ENCODE results near the gene TMEM143. TPM values are rescaled to one million over a fixed set of nuclear protein-coding genes. Genes with fewer than 3 reads are reported as not detected.
"Not testable (repeated sequence)": the region's sequence is repeated elsewhere in the genome, so short reads cannot be mapped to it uniquely, and the experiment has no call there.

TMEM143 gene
- total RNA-seq, 1 experiment from 2014 or later = 12.2 TPM

DNA sequence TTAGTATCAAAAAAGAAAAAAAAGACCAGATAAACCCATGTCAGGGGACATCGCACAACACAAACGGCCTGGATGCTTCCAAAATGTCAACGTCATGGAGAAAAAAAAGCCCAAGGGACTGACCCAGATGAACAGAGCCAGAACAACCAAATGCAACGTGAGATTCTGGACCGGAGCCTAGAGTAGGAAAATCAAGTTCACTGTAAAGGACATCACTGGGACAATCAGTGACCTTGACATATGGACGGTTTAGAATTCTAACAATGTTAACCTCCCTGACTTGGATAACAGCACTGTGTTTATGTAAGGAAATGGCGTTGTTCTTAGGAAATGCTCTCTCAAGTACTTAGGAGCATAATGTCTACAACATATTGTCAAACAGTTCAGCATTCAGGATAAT lies 53.5 kb downstream of the TMEM143 start:
- in situ Hi-C loops (cut with HindIII; ENCODE audit: low pct_unique_long_range_greater_than_20kb, low sequenced_read_pairs) = no loop called here
- no peak for DNase-seq (ENCODE audit: low read depth)

DNA sequence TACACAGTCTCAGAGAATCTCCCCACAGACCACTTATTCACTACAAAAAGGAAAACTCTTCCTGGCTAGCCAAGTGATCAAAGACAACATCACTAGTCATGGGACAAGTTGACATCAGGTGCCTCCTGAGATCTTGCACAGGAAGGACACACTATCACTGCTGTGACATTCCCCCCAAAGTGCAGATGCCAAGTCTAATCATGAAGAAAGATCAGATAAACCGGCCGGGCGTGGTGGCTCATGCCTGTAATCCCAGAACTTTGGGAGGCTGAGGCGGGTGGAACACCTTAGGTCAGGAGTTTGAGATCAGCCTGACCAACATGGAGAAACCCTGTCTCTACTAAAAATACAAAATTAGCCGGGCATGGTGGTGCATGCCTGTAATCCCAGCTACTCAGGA lies 54.0 kb downstream of the TMEM143 start:
- in situ Hi-C loops (cut with HindIII; ENCODE audit: low pct_unique_long_range_greater_than_20kb, low sequenced_read_pairs); DNase-seq (ENCODE audit: low read depth): not testable (repeated sequence)

DNA sequence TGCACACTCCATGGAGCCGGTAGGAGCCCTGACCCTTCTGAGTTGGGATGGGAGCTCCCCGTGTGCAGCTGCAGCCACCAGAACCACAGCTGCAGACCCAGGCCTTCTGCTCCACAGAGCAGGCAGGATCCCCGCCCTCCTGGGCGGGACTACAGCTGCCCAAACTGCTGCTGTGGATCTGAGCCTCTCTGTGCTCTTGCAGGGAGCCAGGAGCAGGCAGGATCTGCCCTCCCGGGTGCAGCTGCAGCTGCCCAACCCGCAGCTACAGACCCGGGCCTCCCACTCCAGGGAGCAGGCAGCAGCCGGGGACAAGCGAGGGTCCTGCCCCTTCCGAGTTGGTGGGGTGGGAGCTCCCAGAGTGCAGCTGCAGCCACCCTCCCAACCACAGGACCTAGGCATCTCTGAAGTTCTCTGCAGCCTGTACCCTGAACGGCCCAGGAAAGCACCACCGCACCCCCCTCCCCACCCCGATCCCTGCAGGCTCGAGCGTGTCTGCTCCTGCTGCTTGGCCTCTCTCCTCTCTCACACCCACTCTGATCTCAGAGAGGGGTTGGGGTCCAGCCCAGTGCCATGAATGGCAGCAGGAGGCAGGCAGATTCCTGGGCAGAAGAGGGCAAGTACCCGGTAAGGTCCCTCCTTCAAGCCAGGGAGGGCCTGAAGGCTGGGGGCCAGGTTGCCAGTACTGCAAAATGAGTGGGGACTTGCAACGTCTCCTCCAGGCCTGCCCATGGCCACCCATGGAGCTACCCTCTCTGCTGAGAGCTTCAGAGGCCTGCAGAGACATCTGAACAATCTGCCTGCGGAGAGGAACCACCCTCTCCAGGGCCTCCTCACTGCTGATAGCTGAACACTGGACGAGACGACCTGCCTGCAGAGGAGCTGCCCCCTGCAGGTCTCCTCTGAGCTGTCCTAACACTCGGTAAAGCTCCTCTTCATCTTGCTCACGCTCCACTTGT lies 54.8 kb downstream of the TMEM143 start:
- no peak for DNase-seq (ENCODE audit: low read depth)
- in situ Hi-C loops (cut with HindIII; ENCODE audit: low pct_unique_long_range_greater_than_20kb, low sequenced_read_pairs) = no loop called here

GRCh38 chr19:48303866-48304265 lies 59.9 kb downstream of the TMEM143 start:
- no peak for DNase-seq (ENCODE audit: low read depth)
- in situ Hi-C loops (cut with HindIII; ENCODE audit: low pct_unique_long_range_greater_than_20kb, low sequenced_read_pairs) = no loop called here

- DNase-seq (ENCODE audit: low read depth) = no peak
Measured at GRCh38 chr19:48303367-48303766, 60.4 kb downstream of the TMEM143 start.

DNA sequence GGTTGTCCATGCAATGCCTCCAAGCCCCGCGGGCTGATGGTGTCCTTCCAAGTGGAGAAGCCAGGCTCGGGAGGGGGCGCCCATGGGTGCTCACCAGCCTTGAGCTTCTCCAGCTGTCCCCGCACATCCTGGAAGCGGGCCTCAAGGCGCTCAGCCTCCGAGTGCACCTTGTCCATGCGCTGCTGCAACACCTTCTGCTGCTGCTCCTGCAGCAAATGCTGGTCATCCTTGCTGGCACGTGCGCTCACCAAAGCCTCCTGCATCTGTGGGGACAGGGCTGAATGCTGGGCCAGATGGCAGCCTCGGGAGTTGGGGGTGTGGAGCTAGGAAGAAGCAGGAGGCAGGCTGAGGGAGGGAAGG lies 61.2 kb downstream of the TMEM143 start:
- DNase-seq (ENCODE audit: low read depth) = no peak
- in situ Hi-C loops (cut with HindIII; ENCODE audit: low pct_unique_long_range_greater_than_20kb, low sequenced_read_pairs) = no loop called here

More at GRCh38 chr19:48303367-48303766, 60.4 kb downstream of the TMEM143 start:
- in situ Hi-C loops (cut with HindIII; ENCODE audit: low pct_unique_long_range_greater_than_20kb, low sequenced_read_pairs) = no loop called here

DNA sequence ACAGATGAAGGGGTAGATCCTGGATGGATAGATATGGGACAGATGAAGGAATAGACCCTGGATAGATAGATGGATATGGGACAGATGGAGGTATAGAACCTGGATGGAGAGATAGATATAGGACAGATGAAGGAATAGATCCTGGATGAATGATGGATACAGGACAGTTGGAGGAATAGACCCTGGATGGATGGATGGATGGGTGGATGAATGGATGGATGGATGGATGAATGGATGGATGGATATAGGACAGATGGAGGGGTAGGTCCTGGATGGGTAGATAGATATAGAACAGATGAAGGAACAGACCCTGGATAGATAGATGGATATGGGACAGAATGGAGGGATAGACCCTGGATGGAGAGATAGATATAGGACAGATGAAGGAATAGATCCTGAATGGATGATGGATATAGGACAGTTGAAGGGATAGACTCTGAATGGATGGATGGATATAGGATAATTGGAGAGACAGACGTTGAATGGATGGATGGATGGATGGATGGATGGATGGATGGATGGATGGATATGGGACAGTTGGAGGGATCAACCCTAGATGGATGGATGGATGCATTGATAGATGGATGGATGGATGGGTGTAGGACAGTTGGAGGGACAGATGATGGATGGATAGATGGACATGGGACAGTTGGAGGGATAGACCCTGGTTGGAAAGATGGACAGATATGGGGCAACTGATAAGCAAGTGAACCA lies 61.7 kb downstream of the TMEM143 start:
- in situ Hi-C loops (cut with HindIII; ENCODE audit: low pct_unique_long_range_greater_than_20kb, low sequenced_read_pairs) = no loop called here
- no peak for DNase-seq (ENCODE audit: low read depth)

DNA sequence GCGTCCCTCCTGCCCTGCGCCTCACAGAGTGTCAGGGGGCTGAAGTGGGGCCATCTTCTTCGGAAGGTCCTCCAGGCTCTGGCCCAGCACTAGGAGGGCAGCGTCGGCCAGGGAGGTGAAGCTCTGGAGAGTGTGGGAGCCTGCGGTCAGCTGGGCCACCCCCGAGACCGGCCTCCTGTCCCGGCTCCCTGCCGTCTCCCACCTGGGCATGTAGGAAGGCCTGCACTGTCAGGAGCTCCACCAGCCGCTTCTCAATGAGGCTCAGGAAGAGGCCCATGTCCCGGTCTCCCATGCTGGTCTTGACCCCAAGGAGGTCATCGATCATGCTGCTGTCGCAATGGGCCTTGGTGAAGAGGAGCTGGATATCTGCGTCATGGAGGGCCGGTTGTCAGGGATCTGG lies 65.8 kb downstream of the TMEM143 start:
- no peak for DNase-seq (ENCODE audit: low read depth)
- in situ Hi-C loops (cut with HindIII; ENCODE audit: low pct_unique_long_range_greater_than_20kb, low sequenced_read_pairs) = no loop called here

DNA sequence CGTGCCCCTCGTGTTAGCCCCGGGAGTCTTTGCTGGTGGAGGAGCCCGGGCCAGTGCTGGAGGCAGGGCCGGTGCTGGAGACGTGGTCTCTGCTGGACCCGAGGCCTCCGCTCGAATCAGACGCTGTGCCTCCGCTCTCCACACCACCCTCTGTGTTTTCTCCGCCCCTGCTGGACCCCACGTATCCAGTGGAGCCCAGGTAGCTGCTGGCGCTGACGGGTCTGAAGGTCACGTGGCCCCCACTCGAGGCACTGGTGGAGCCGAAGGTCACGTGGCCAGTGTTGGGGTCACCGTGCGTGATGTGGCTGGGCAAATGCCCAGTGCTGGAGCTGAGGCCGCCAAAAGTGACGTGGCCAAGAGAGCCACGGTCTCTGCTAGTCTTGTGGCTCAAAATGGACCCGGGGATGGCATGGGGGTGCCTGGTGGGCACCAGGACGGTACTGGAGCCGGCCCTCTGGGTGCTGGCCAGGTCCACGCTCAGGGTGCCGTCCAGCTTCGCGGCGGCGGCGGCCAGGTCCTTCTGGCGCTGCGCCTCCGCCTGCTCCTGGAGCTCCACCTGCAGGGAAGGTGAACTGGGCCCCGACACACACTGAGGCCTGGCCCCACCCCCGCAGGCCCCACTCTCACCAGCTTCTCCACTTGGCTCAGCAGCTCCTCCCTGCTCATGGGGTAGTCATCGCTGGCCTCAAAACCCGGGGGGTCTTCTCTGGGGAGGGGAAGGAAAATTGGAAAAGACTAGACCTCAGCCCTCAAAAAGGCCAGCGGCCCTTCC lies 66.6 kb downstream of the TMEM143 start:
- in situ Hi-C loops (cut with HindIII; ENCODE audit: low pct_unique_long_range_greater_than_20kb, low sequenced_read_pairs) = no loop called here
- no peak for DNase-seq (ENCODE audit: low read depth)

- in situ Hi-C loops (cut with HindIII; ENCODE audit: low pct_unique_long_range_greater_than_20kb, low sequenced_read_pairs) = no loop called here
- no peak for DNase-seq (ENCODE audit: low read depth)
Measured at GRCh38 chr19:48295458-48295857, 68.3 kb downstream of the TMEM143 start.

GRCh38 chr19:48292798-48293197 lies 70.9 kb downstream of the TMEM143 start:
- DNase-seq (ENCODE audit: low read depth) = no peak

GRCh38 chr19:48291489-48291815 lies 72.3 kb downstream of the TMEM143 start:
- in situ Hi-C loops (cut with HindIII; ENCODE audit: low pct_unique_long_range_greater_than_20kb, low sequenced_read_pairs); DNase-seq (ENCODE audit: low read depth): not testable (repeated sequence)

More at GRCh38 chr19:48292798-48293197, 70.9 kb downstream of the TMEM143 start:
- in situ Hi-C loops (cut with HindIII; ENCODE audit: low pct_unique_long_range_greater_than_20kb, low sequenced_read_pairs) = no loop called here

GRCh38 chr19:48290771-48291488 lies 72.8 kb downstream of the TMEM143 start:
- in situ Hi-C loops (cut with HindIII; ENCODE audit: low pct_unique_long_range_greater_than_20kb, low sequenced_read_pairs) = no loop called here
- peak; percentile 65 for DNase-seq (ENCODE audit: low read depth)

DNA sequence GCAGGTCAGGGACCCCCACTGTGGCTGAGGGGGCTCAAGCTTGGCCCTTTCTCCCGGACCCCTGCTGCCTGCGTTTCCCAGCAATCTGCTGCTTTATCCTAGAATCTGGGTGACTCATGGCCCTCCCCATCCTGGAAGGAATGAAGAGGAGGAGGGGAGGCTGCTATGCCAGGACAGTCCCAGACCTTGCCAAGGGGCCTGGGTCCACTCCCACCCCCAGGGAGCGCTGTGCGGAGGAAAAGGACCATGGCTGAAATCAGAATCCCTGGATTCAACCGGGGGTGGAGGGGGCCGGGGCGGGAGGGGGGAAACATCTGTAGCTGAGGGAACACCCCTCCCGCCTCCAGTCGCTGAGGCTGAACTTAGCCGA lies 73.4 kb downstream of the TMEM143 start:
- DNase-seq (ENCODE audit: low read depth) = no peak
- in situ Hi-C loops (cut with HindIII; ENCODE audit: low pct_unique_long_range_greater_than_20kb, low sequenced_read_pairs) = no loop called here

- no peak for DNase-seq (ENCODE audit: low read depth)
- in situ Hi-C loops (cut with HindIII; ENCODE audit: low pct_unique_long_range_greater_than_20kb, low sequenced_read_pairs) = no loop called here
Measured at GRCh38 chr19:48287748-48288147, 76.0 kb downstream of the TMEM143 start.

DNA sequence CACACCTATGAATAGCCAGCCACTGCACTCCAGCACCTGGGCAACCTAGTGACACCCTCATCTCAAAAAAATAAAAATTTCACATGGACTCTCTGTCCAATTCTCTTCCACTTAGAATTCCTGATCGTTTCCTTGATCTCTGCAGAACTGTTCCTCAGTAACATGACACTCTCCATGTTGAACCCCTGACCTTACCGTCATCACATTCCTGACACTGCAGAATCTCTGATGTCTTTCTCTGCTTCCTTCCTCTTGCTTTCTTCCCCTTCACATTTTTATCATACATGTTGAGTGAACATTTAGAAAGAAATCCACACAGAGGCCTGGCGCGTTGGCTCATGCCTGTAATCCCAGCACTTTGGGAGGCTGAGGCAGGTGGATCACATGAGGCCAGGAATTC lies 78.8 kb downstream of the TMEM143 start:
- DNase-seq (ENCODE audit: low read depth) = no peak
- in situ Hi-C loops (cut with HindIII; ENCODE audit: low pct_unique_long_range_greater_than_20kb, low sequenced_read_pairs) = no loop called here

DNA sequence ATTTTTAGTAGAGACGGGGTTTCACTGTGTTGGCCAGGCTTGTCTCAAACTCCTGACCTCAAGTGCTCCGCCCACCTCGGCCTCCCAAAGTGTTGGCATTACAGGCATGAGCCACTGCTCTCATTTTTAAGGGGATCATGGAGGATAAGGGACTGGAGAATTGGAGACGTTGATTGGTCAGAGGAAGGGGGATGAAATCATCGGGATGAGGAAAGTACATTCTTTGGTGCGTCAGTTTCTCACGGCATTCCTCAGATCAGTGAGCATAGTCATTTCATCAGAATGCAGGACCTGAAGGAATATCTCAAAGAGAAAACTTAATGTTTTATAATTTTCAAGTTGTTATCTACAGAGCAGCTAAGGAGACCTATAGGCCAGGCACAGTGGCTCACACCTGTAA lies 79.8 kb downstream of the TMEM143 start:
- in situ Hi-C loops (cut with HindIII; ENCODE audit: low pct_unique_long_range_greater_than_20kb, low sequenced_read_pairs) = no loop called here
- DNase-seq (ENCODE audit: low read depth) = no peak

Measured in Caki2 (cell line).